Stimulated activated CD4-positive, alpha-beta T cell treated with anti-CD3 and anti-CD28 coated beads, Interleukin-4, amount 100 ng/mL, for 48 hours (primary cell): ENCODE data around the gene AMPD1.

Experiments used
- DNase-seq, 2 donors: peaks; one replicate each; pipeline ENCODE4 v3.0.0-alpha.2; 2020; ENCODE audit warnings: low read depth in 2 of 2

AMPD1 gene

GRCh38 chr1:114638910-114639309 lies 56.4 kb downstream of the AMPD1 start:
- no peak for DNase-seq

GRCh38 chr1:114632427-114632826 lies 62.9 kb downstream of the AMPD1 start:
- DNase-seq: no peak

GRCh38 chr1:114627107-114627506 lies 68.2 kb downstream of the AMPD1 start:
- no peak for DNase-seq

- no peak for DNase-seq
Measured at GRCh38 chr1:114623364-114623763, 72.0 kb downstream of the AMPD1 start.
